Suprapubic skin (tissue), 4 donors: ENCODE results near the gene KIAA0753. TPM values are rescaled to one million over a fixed set of nuclear protein-coding genes. Genes with fewer than 3 reads are reported as not detected.

ENCODE experiments used
- DNase-seq, 2 donors: peaks; one replicate each; pipeline ENCODE4 v3.0.0-alpha.2; 2019; ENCODE audit warnings: low spot score in 2 of 2
- H3K27ac ChIP-seq: fragments of 200-600 bp; sonication (generic); one replicate; pipeline ENCODE4 v1.5.1; 2019
- H3K27me3 ChIP-seq: fragments of 200-600 bp; sonication (generic); one replicate; pipeline ENCODE4 v1.5.1; 2019
- H3K36me3 ChIP-seq: fragments of 200-600 bp; sonication (generic); one replicate; pipeline ENCODE4 v1.5.1; 2019
- H3K4me1 ChIP-seq: fragments of 200-600 bp; sonication (generic); one replicate; pipeline ENCODE4 v1.5.1; 2019
- H3K4me3 ChIP-seq: fragments of 200-600 bp; sonication (generic); one replicate; pipeline ENCODE4 v1.5.1; 2019; ENCODE audit warnings: mild to moderate bottlenecking
- H3K9me3 ChIP-seq: fragments of 200-600 bp; sonication (generic); one replicate; pipeline ENCODE4 v1.5.1; 2019
- CTCF ChIP-seq, 2 donors: fragments of 200-600 bp in 1 of 2; fragments of 450-650 bp in 1 of 2; sonication (generic) in 1 of 2; IDR thresholded peaks; one replicate each; pipeline ENCODE4 v1.5.1; 2016 to 2019; ENCODE audit warnings: antibody characterized with exemption in 2 of 2, mild to moderate bottlenecking in 1 of 2, moderate library complexity in 1 of 2
- EP300 ChIP-seq: sonication (generic); formaldehyde crosslinking; IDR thresholded peaks from one replicate; pipeline ENCODE4 v1.6.1; 2017; ENCODE audit warnings: antibody characterized with exemption
- POLR2A ChIP-seq, 2 donors: fragments of 450-650 bp; IDR thresholded peaks; one replicate each; pipeline ENCODE4 v1.6.1; 2017; ENCODE audit warnings: antibody characterized with exemption in 2 of 2, mild to moderate bottlenecking in 2 of 2, moderate library complexity in 2 of 2
- POLR2AphosphoS5 ChIP-seq, 3 donors: sonication (generic); formaldehyde crosslinking; IDR thresholded peaks; one replicate each; pipeline ENCODE4 v1.6.1; 2017; ENCODE audit warnings: antibody characterized with exemption in 3 of 3
- WGBS: methylation state at CpG from one replicate; pipeline ENCODE4 v1.1.5; 2018; 5-methylcytosine and 5-hydroxymethylcytosine counted together
- total RNA-seq, 4 donors: library from RNA; depleted of rRNA; stranded (reverse); fragments of >200 nt; gene quantifications; one replicate each; pipeline ENCODE4 v1.1.0, GENCODE V29; 2016

Gene KIAA0753
- total RNA-seq, 4 donors from 2014 or later = 4.9 to 24.9 (median 10.4) TPM

- no peak overlapping the region for H3K27ac ChIP-seq
- no peak for DNase-seq
- WGBS = 97% methylated on average over 3 of the region's 3 CpGs
- TF ChIP-seq POLR2AphosphoS5 (IDR thresholded peaks at IDR 0.05) (no peak), POLR2A (IDR thresholded peaks at IDR 0.05) (no peak), EP300 (no peak), CTCF (IDR thresholded peaks at IDR 0.05) (no peak)
- H3K4me3 ChIP-seq = no peak overlapping the region
- no peaks in the 10 kb centered on the region for H3K9me3 ChIP-seq
- no peaks in the 10 kb centered on the region for H3K27me3 ChIP-seq
- peaks cover 68% of the 10 kb centered on the region for H3K36me3 ChIP-seq
- H3K4me1 ChIP-seq = no peaks in the 10 kb centered on the region
Measured at GRCh38 chr17:6623941-6624340, 16.6 kb downstream of the KIAA0753 start.

- 96% methylated on average over 4 of the region's 4 CpGs for WGBS
- Histone ChIP-seq H3K4me3 (no peak overlapping the region), H3K4me1 (no peaks in the 10 kb centered on the region), H3K9me3 (no peaks in the 10 kb centered on the region), H3K27me3 (no peaks in the 10 kb centered on the region), H3K36me3 (peaks cover 56% of the 10 kb centered on the region), H3K27ac (no peak overlapping the region)
- TF ChIP-seq EP300 (no peak), CTCF (IDR thresholded peaks at IDR 0.05) (no peak), POLR2A (IDR thresholded peaks at IDR 0.05) (no peak), POLR2AphosphoS5 (IDR thresholded peaks at IDR 0.05) (no peak)
- DNase-seq = no peak
Measured at GRCh38 chr17:6611231-6611630, 29.3 kb downstream of the KIAA0753 start.

- Histone ChIP-seq H3K9me3 (no peaks in the 10 kb centered on the region), H3K4me3 (no peak overlapping the region), H3K27ac (no peak overlapping the region), H3K36me3 (peaks cover 65% of the 10 kb centered on the region), H3K4me1 (no peaks in the 10 kb centered on the region), H3K27me3 (no peaks in the 10 kb centered on the region)
- TF ChIP-seq POLR2AphosphoS5 (IDR thresholded peaks at IDR 0.05) (no peak), CTCF (IDR thresholded peaks at IDR 0.05) (no peak), POLR2A (IDR thresholded peaks at IDR 0.05) (no peak), EP300 (no peak)
- WGBS = 97% methylated on average over 5 of the region's 5 CpGs
- DNase-seq = no peak
Measured at GRCh38 chr17:6610011-6610410, 30.5 kb downstream of the KIAA0753 start.

GRCh38 chr17:6608321-6608720 lies 32.2 kb downstream of the KIAA0753 start:
- no peak for TF ChIP-seq POLR2AphosphoS5 (IDR thresholded peaks at IDR 0.05)
- no peak for TF ChIP-seq CTCF (IDR thresholded peaks at IDR 0.05)
- TF ChIP-seq EP300 = no peak
- no peak for TF ChIP-seq POLR2A (IDR thresholded peaks at IDR 0.05)
- 74% methylated on average over 3 of the region's 3 CpGs for WGBS
- peaks cover 62% of the 10 kb centered on the region for H3K36me3 ChIP-seq
- H3K4me1 ChIP-seq = no peaks in the 10 kb centered on the region
- no peak overlapping the region for H3K4me3 ChIP-seq
- H3K27ac ChIP-seq = no peak overlapping the region
- H3K9me3 ChIP-seq = no peaks in the 10 kb centered on the region
- no peak for DNase-seq
- no peaks in the 10 kb centered on the region for H3K27me3 ChIP-seq

GRCh38 chr17:6605142-6605541 lies 35.4 kb downstream of the KIAA0753 start:
- DNase-seq = no peak
- no peaks in the 10 kb centered on the region for H3K4me1 ChIP-seq
- no peak overlapping the region for H3K4me3 ChIP-seq
- H3K27me3 ChIP-seq = no peaks in the 10 kb centered on the region
- peaks cover 56% of the 10 kb centered on the region for H3K36me3 ChIP-seq
- 97% methylated on average over 6 of the region's 6 CpGs for whole genome bisulfite sequencing
- no peak for TF ChIP-seq EP300
- no peak for TF ChIP-seq POLR2AphosphoS5 (IDR thresholded peaks at IDR 0.05)
- no peak for TF ChIP-seq CTCF (IDR thresholded peaks at IDR 0.05)
- no peak for TF ChIP-seq POLR2A (IDR thresholded peaks at IDR 0.05)
- H3K9me3 ChIP-seq = no peaks in the 10 kb centered on the region
- no peak overlapping the region for H3K27ac ChIP-seq
